Neural progenitor cell (in vitro differentiated cells): ENCODE measurements around the gene PCDH9.

Source experiments
- EZH2 ChIP-seq: fragments of 200-600 bp; sonication (generic); IDR thresholded peaks from 2 replicates; pipeline ENCODE4 v1.6.1; 2017; ENCODE audit warnings: antibody characterized with exemption, mild to moderate bottlenecking, moderate library complexity
- EZH2phosphoT487 ChIP-seq: fragments of 200-600 bp; sonication (generic); IDR thresholded peaks from 2 replicates; pipeline ENCODE4 v1.6.1; 2017; ENCODE audit warnings: antibody characterized with exemption
- TF ChIP-seq, protein P1 (sequence below): fragments of 200-600 bp; sonication (generic); IDR thresholded peaks from 2 replicates; pipeline ENCODE4 v1.5.1; 2017; ENCODE audit warnings: antibody characterized with exemption, mild to moderate bottlenecking

DNA sequence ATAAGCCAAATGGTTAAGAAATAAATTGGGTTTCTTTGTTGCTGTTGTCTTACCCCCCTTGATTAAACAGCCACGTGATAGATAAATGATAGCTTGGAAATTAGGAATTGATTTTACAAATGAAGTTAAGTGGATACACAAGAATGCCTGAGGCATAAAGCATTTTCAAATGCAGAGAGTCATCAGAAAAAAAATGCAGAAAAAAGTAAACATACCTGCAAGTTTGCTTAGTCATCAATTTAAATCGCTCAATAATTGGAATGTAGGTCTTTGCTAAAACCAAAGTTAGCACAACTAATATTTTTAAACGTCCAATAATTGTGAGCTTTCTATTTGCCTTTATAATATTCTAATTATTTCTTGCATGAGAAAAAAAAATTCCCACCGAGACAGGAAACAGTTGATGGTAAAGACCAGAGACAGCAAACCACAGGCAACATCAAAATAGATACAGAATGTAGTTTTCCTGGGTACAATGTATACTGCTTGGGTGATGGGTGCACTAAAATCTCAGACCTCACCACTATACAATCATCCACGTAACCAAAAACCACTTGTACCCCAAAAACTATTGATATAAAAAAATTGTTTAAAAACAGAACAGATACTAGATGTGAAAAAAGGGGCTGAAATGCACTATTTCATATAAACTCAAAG, 924.0 kb downstream of the PCDH9 start:
- TF ChIP-seq, protein P1, sequence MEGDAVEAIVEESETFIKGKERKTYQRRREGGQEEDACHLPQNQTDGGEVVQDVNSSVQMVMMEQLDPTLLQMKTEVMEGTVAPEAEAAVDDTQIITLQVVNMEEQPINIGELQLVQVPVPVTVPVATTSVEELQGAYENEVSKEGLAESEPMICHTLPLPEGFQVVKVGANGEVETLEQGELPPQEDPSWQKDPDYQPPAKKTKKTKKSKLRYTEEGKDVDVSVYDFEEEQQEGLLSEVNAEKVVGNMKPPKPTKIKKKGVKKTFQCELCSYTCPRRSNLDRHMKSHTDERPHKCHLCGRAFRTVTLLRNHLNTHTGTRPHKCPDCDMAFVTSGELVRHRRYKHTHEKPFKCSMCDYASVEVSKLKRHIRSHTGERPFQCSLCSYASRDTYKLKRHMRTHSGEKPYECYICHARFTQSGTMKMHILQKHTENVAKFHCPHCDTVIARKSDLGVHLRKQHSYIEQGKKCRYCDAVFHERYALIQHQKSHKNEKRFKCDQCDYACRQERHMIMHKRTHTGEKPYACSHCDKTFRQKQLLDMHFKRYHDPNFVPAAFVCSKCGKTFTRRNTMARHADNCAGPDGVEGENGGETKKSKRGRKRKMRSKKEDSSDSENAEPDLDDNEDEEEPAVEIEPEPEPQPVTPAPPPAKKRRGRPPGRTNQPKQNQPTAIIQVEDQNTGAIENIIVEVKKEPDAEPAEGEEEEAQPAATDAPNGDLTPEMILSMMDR, result no peak
- TF ChIP-seq EZH2, result no peak
- TF ChIP-seq EZH2phosphoT487, result no peak
